ENCODE results near the gene EPN2.
A peak's percentile ranks its signal among the peaks of the same experiment; 100 is the strongest.

EPN2 gene

GRCh38 chr17:19243838-19244237 is 6.7 kb downstream of the EPN2 start:
- no peak for TF ChIP-seq CTCF (IDR thresholded peaks at IDR 0.05; ENCODE audit: insufficient read depth, low read length, missing control alignments)
- DNase-seq (ENCODE audit: low read depth, low spot score) = no peak
- no peak overlapping the region for H3K4me3 ChIP-seq (ENCODE audit: low read depth, low read length)
- CTCF ChIA-PET = no interaction called here
- POLR2A ChIA-PET = no interaction called here

GRCh38 chr17:19244357-19244756 is 7.2 kb downstream of the EPN2 start:
- CTCF ChIA-PET = no interaction called here
- POLR2A ChIA-PET = interaction anchor here (0.6 kb wide), 1 partner anchor 18 kb away, joined by 4 read pairs; no protein-coding TSS in a partner anchor

GRCh38 chr17:19244781-19245180 is 7.6 kb downstream of the EPN2 start:
- ChIA-PET POLR2A (interaction anchor here (0.6 kb wide), 1 partner anchor 17 kb away, joined by 4 read pairs; no protein-coding TSS in a partner anchor), CTCF (interaction anchor here (1.6 kb wide), 1 partner anchor 10 kb away, joined by 4 read pairs; no protein-coding TSS in a partner anchor)
- H3K4me3 ChIP-seq (ENCODE audit: low read depth, low read length) = no peak overlapping the region
- no peak for DNase-seq (ENCODE audit: low read depth, low spot score)
- TF ChIP-seq CTCF (IDR thresholded peaks at IDR 0.05; ENCODE audit: insufficient read depth, low read length, missing control alignments) = no peak

More at GRCh38 chr17:19244357-19244756, 7.2 kb downstream of the EPN2 start:
- H3K4me3 ChIP-seq (ENCODE audit: low read depth, low read length) = no peak overlapping the region
- DNase-seq (ENCODE audit: low read depth, low spot score) = no peak
- TF ChIP-seq CTCF (IDR thresholded peaks at IDR 0.05; ENCODE audit: insufficient read depth, low read length, missing control alignments) = no peak

GRCh38 chr17:19247473-19247872 is 10.3 kb downstream of the EPN2 start:
- TF ChIP-seq CTCF (IDR thresholded peaks at IDR 0.05; ENCODE audit: insufficient read depth, low read length, missing control alignments) = no peak
- ChIA-PET POLR2A (no interaction called here), CTCF (interaction anchor here (1.1 to 4.7 kb wide), 2 partner anchors 8 to 65 kb away, joined by 3 to 38 read pairs; no protein-coding TSS in a partner anchor)
- no peak overlapping the region for H3K4me3 ChIP-seq (ENCODE audit: low read depth, low read length)
- DNase-seq (ENCODE audit: low read depth, low spot score) = no peak

GRCh38 chr17:19248151-19248927 is 11.2 kb downstream of the EPN2 start:
- no peak for DNase-seq (ENCODE audit: low read depth, low spot score)
- no peak for TF ChIP-seq CTCF (IDR thresholded peaks at IDR 0.05; ENCODE audit: insufficient read depth, low read length, missing control alignments)
- ChIA-PET POLR2A (interaction anchor here (0.8 to 1.6 kb wide), 2 partner anchors 10 to 15 kb away, joined by 3 to 6 read pairs; no protein-coding TSS in a partner anchor), CTCF (interaction anchor here (0.6 to 4.7 kb wide), 3 partner anchors 9 to 199 kb away, joined by 3 to 38 read pairs (median 3); no protein-coding TSS in a partner anchor)
- no peak overlapping the region for H3K4me3 ChIP-seq (ENCODE audit: low read depth, low read length)

- TF ChIP-seq CTCF (IDR thresholded peaks at IDR 0.05; ENCODE audit: insufficient read depth, low read length, missing control alignments) = no peak
- H3K4me3 ChIP-seq (ENCODE audit: low read depth, low read length) = no peak overlapping the region
- DNase-seq (ENCODE audit: low read depth, low spot score) = peak; percentile 42
- ChIA-PET POLR2A (interaction anchor here (0.8 to 1.6 kb wide), 2 partner anchors 10 to 15 kb away, joined by 3 to 6 read pairs; no protein-coding TSS in a partner anchor), CTCF (interaction anchor here (0.6 to 4.7 kb wide), 2 partner anchors 10 to 198 kb away, joined by 3 to 38 read pairs; no protein-coding TSS in a partner anchor)
These were observed 11.9 kb downstream of the EPN2 start for GRCh38 chr17:19248928-19249574.

Data from AG04449 (cell line).